Esophagus muscularis mucosa (tissue), 4 donors: ENCODE results near the gene SLC39A3. TPM values are rescaled to one million over a fixed set of nuclear protein-coding genes. Genes with fewer than 3 reads are reported as not detected.

Source experiments
- DNase-seq: peaks from one replicate; pipeline ENCODE4 v3.0.0-alpha.2; 2017; ENCODE audit errors: extremely low spot score
- H3K27ac ChIP-seq, 4 donors: fragments of 200-600 bp; sonication (generic); replicated peaks in 1 of 4; 1 replicate in 3 of 4; 2 replicates in 1 of 4; pipeline ENCODE4 v1.5.1; 2016 to 2019; ENCODE audit warnings: mild to moderate bottlenecking in 1 of 4
- H3K27me3 ChIP-seq, 4 donors: fragments of 200-600 bp; sonication (generic); one replicate each; pipeline versions ENCODE4 v1.5.1 to v1.6.0; 2016 to 2019
- H3K36me3 ChIP-seq, 4 donors: fragments of 200-600 bp; sonication (generic); one replicate each; pipeline ENCODE4 v1.5.1; 2016 to 2019
- H3K4me1 ChIP-seq, 4 donors: fragments of 200-600 bp; sonication (generic); one replicate each; pipeline ENCODE4 v1.5.1; 2016 to 2019
- H3K4me3 ChIP-seq, 4 donors: fragments of 200-600 bp; sonication (generic); 1 replicate in 2 of 4; 2 replicates in 2 of 4; pipeline ENCODE4 v1.5.1; 2016 to 2019; ENCODE audit warnings: mild to moderate bottlenecking in 4 of 4, moderate library complexity in 1 of 4
- H3K9me3 ChIP-seq, 4 donors: fragments of 200-600 bp; sonication (generic); 1 replicate in 3 of 4; 2 replicates in 1 of 4; pipeline ENCODE4 v1.5.1; 2016 to 2019
- EP300 ChIP-seq: sonication (generic); formaldehyde crosslinking; IDR thresholded peaks from one replicate; pipeline ENCODE4 v1.6.1; 2017; ENCODE audit warnings: antibody characterized with exemption
- POLR2A ChIP-seq: fragments of 450-650 bp; IDR thresholded peaks from one replicate; pipeline ENCODE4 v1.6.1; 2017; ENCODE audit warnings: antibody characterized with exemption, moderate library complexity, mild to moderate bottlenecking, low read depth
- POLR2AphosphoS5 ChIP-seq, 2 donors: sonication (generic); formaldehyde crosslinking; IDR thresholded peaks; one replicate each; pipeline ENCODE4 v1.6.1; 2017; ENCODE audit warnings: antibody characterized with exemption in 2 of 2
- WGBS: methylation state at CpG from one replicate; pipeline ENCODE4 v1.1.5; 2018; 5-methylcytosine and 5-hydroxymethylcytosine counted together
- intact Hi-C: fragments of 100-400 bp; cut with DNase I; formaldehyde crosslinking; loops from one replicate; pipeline ENCODE4 v1.15.1; 2023
- total RNA-seq, 4 donors: library from RNA; depleted of rRNA; stranded (reverse); fragments of >200 nt; gene quantifications; one replicate each; pipeline versions ENCODE4 v1.1.0 to v1.2.1, GENCODE V29; 2016
- TF ChIP-seq, protein P1 (sequence below), 3 experiments: fragments of 200-600 bp in 2 of 3; fragments of 450-650 bp in 1 of 3; sonication (generic) in 2 of 3; IDR thresholded peaks; one replicate each; pipeline ENCODE4 v1.5.1; 2017 to 2019; ENCODE audit warnings: antibody characterized with exemption in 3 of 3, mild to moderate bottlenecking in 2 of 3, moderate library complexity in 1 of 3

The SLC39A3 gene
- total RNA-seq, 4 donors from 2014 or later = 31.6 to 36.9 (median 33.8) TPM

DNA sequence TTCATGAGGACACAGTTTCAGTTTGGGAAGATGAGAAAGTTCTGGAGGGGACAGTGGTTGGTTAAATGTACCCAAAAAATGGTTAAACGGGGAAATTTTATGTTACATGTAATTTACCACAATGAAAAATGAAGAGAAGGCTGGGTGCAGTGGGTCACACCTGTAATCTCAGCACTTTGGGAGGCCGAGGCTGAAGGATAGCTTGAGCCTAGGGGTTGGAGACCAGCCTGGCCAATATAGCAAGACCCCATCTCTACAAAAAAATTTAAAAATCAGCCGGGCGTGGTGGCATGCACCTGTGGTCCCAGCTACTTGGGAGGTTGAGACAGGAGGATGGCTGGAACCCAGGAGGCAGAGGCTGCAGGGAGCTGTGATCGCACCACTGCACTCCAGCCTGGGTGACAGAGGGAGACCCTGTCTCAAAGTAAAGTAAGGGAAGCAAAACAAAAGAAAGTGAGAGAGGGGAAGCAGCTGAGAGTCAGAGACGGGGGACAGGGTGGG, 54.6 kb downstream of the SLC39A3 start:
- H3K27ac ChIP-seq = peak overlapping the region in 2 of 4 donors; percentile 9
- no peaks in the 10 kb centered on the region for H3K27me3 ChIP-seq
- TF ChIP-seq POLR2A = no peak
- no peaks in the 10 kb centered on the region for H3K9me3 ChIP-seq
- peak overlapping the region in 3 of 4 donors; percentile 16 to 24 (median 20) for H3K4me3 ChIP-seq
- intact Hi-C loops = no loop called here
- H3K36me3 ChIP-seq = peaks cover 0 to 11% (median 0%) of the 10 kb centered on the region in 4 donors
- no peaks in the 10 kb centered on the region for H3K4me1 ChIP-seq
- DNase-seq = no peak
- 89% methylated on average over 6 of the region's 6 CpGs for WGBS

DNA sequence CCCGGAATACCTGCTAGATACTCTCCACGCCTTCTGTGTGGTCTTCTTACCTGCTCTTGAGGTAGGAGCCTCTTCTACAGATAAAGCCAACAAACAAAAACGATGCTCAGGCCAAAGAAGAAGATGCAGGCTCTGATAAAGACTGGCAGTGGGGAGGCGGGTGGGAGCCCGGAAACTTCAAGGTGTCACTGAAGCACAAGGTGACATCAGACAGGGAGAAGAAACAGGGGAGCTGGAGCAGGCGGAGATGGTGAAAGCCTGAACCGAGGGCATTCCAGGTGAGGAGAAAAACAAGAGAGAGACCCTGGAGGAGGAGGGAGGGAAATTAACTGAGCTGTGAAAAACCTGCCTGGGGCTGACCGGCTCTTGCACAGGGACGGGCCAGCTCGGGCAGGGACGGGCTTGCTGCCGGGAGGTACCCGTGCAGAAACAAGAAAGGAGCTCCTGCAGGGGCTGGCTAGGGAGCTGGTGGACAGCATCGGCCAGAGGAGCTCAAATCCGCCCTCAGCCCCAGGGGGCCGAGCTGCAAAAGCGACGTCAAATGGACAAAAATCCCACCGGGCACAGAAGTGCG, 56.3 kb downstream of the SLC39A3 start:
- H3K27ac ChIP-seq = no peak overlapping the region
- no peaks in the 10 kb centered on the region for H3K4me1 ChIP-seq
- H3K4me3 ChIP-seq = no peak overlapping the region
- 89% methylated on average over 20 of the region's 20 CpGs for WGBS
- intact Hi-C loops = no loop called here
- no peaks in the 10 kb centered on the region for H3K27me3 ChIP-seq
- TF ChIP-seq POLR2AphosphoS5 (IDR thresholded peaks at IDR 0.05) (no peak), EP300 (no peak), POLR2A (no peak)
- TF ChIP-seq, protein P1, sequence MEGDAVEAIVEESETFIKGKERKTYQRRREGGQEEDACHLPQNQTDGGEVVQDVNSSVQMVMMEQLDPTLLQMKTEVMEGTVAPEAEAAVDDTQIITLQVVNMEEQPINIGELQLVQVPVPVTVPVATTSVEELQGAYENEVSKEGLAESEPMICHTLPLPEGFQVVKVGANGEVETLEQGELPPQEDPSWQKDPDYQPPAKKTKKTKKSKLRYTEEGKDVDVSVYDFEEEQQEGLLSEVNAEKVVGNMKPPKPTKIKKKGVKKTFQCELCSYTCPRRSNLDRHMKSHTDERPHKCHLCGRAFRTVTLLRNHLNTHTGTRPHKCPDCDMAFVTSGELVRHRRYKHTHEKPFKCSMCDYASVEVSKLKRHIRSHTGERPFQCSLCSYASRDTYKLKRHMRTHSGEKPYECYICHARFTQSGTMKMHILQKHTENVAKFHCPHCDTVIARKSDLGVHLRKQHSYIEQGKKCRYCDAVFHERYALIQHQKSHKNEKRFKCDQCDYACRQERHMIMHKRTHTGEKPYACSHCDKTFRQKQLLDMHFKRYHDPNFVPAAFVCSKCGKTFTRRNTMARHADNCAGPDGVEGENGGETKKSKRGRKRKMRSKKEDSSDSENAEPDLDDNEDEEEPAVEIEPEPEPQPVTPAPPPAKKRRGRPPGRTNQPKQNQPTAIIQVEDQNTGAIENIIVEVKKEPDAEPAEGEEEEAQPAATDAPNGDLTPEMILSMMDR (IDR thresholded peaks at IDR 0.05) = no peak
- no peaks in the 10 kb centered on the region for H3K9me3 ChIP-seq
- no peak for DNase-seq
- peaks cover 0 to 11% (median 0%) of the 10 kb centered on the region in 4 donors for H3K36me3 ChIP-seq

Other genes with a start within 250 kb of the SLC39A3 start
- gene GNG7, start 37.3 kb downstream of the SLC39A3 start, total RNA-seq = 10 to 100 TPM in 3 of 4 donors, 1 to 10 TPM in 1; 6.3 to 18.8 (median 13.0) TPM
- 10 to 100 TPM in 3 of 4 donors, 1 to 10 TPM in 1; 7.0 to 19.2 (median 14.3) TPM for gene DIRAS1, start 18.6 kb downstream of the SLC39A3 start, total RNA-seq
- 10 to 100 TPM; 53.6 to 71.2 (median 59.2) TPM for gene SGTA, start 43.3 kb upstream of the SLC39A3 start, total RNA-seq
- gene THOP1, start 45.5 kb upstream of the SLC39A3 start, total RNA-seq = 10 to 100 TPM; 22.8 to 65.3 (median 42.4) TPM
- 1 to 10 TPM; 2.9 to 7.1 (median 4.6) TPM for gene ZNF554, start 79.9 kb upstream of the SLC39A3 start, total RNA-seq
- 1 to 10 TPM; 3.0 to 7.5 (median 5.3) TPM for gene ZNF555, start 101.5 kb upstream of the SLC39A3 start, total RNA-seq
- under 1 TPM in 1 of 4 donors, not detected in 3; 0.42 TPM for gene ZNF556, start 127.3 kb upstream of the SLC39A3 start, total RNA-seq
- gene ZNF57, start 160.9 kb upstream of the SLC39A3 start, total RNA-seq = 1 to 10 TPM; 2.2 to 3.6 (median 2.3) TPM
- 1 to 10 TPM; 2.5 to 4.2 (median 3.0) TPM for gene ZNF77, start 205.0 kb upstream of the SLC39A3 start, total RNA-seq
- gene TLE6, start 237.5 kb upstream of the SLC39A3 start, total RNA-seq = 1 to 10 TPM in 1 of 4 donors, under 1 TPM in 2, not detected in 1; 0.75 to 1.2 (median 0.91) TPM